K562 (cell line): ENCODE measurements around the gene CCND3. TPM values are rescaled to one million over a fixed set of nuclear protein-coding genes. Genes with fewer than 3 reads are reported as not detected.
A peak's percentile ranks its signal among the peaks of the same experiment; 100 is the strongest.

Experiments
- ARID2 ChIP-seq: fragments of 450-650 bp; IDR thresholded peaks from 2 replicates; pipeline ENCODE4 v1.6.1; 2017; ENCODE audit warnings: antibody characterized with exemption, mild to moderate bottlenecking
- ATF1 ChIP-seq, 2 experiments: fragments of 450-650 bp in 1 of 2; IDR thresholded peaks; 2 replicates each; pipeline ENCODE4 v1.6.1; 2016; ENCODE audit warnings: missing compliant biosample characterization in 1 of 2, missing genetic modification characterization in 1 of 2
- ATF2 ChIP-seq: sonication (generic); formaldehyde crosslinking; IDR thresholded peaks from 2 replicates; pipeline ENCODE4 v1.8.1; 2022; ENCODE audit warnings: missing genetic modification reagents
- BACH1 ChIP-seq: fragments of 200-800 bp; sonication (Bioruptor generic); IDR thresholded peaks from 2 replicates; pipeline ENCODE4 v1.6.1; 2016; ENCODE audit warnings: missing genetic modification characterization, missing compliant biosample characterization
- FOS ChIP-seq: IDR thresholded peaks from 3 replicates; pipeline ENCODE4 v1.6.1; 2011; ENCODE audit not compliant: insufficient read length; ENCODE audit errors: extremely low read depth
- GTF3C2 ChIP-seq: IDR thresholded peaks from 3 replicates; pipeline ENCODE4 v1.6.1; 2011; ENCODE audit warnings: borderline replicate concordance, mild to moderate bottlenecking, moderate library complexity; ENCODE audit not compliant: insufficient read length; ENCODE audit errors: extremely low read depth
- HES1 ChIP-seq: fragments of 450-650 bp; IDR thresholded peaks from 2 replicates; pipeline ENCODE4 v1.6.1; 2016; ENCODE audit warnings: low read depth, mild to moderate bottlenecking, moderate library complexity
- PBX2 ChIP-seq, 2 experiments: IDR thresholded peaks in 1 of 2; conservative IDR thresholded peaks in 1 of 2; 2 replicates each; pipeline ENCODE4 v1.6.1; 2016; ENCODE audit warnings: low read depth in 2 of 2, mild to moderate bottlenecking in 1 of 2, missing compliant biosample characterization in 1 of 2, missing genetic modification characterization in 1 of 2, moderate library complexity in 1 of 2
- POLR2H ChIP-seq: IDR thresholded peaks from 2 replicates; pipeline ENCODE4 v1.6.1; 2016; ENCODE audit warnings: missing genetic modification characterization, low read depth, mild to moderate bottlenecking, control low read depth, missing compliant biosample characterization, moderate library complexity
- RBM22 ChIP-seq: fragments of 200-400 bp; formaldehyde crosslinking; IDR thresholded peaks from 2 replicates; pipeline ENCODE4 v1.6.1; 2018; ENCODE audit warnings: low read length, low read depth; ENCODE audit not compliant: poor library complexity, severe bottlenecking
- SMARCA5 ChIP-seq: fragments of 450-650 bp; IDR thresholded peaks from 2 replicates; pipeline ENCODE4 v1.6.1; 2016
- SRSF9 ChIP-seq: fragments of 200-400 bp; formaldehyde crosslinking; IDR thresholded peaks from 2 replicates; pipeline ENCODE4 v1.6.1; 2017; ENCODE audit warnings: low read depth, low read length, borderline replicate concordance
- TBP ChIP-seq: optimal IDR thresholded peaks from 2 replicates; pipeline ENCODE3; 2011; ENCODE audit warnings: low read depth, low read length, improper control_type of control experiment
- ZBTB1 ChIP-seq: sonication (generic); formaldehyde crosslinking; IDR thresholded peaks from 2 replicates; pipeline ENCODE4 v1.8.1; 2023; ENCODE audit warnings: missing genetic modification reagents, low read depth, mild to moderate bottlenecking, borderline replicate concordance
- ZEB2 ChIP-seq: fragments of 450-650 bp; IDR thresholded peaks from 2 replicates; pipeline ENCODE4 v1.6.1; 2016
- ZNF143 ChIP-seq: sonication (generic); formaldehyde crosslinking; IDR thresholded peaks from 2 replicates; pipeline ENCODE4 v1.9.0; 2022; ENCODE audit warnings: mild to moderate bottlenecking, missing genetic modification reagents
- ZNF699 ChIP-seq: fragments of 250-450 bp; sonication (Bioruptor Pico); IDR thresholded peaks from 2 replicates; pipeline ENCODE4 v1.8.0; 2021; ENCODE audit warnings: mild to moderate bottlenecking, moderate library complexity; ENCODE audit not compliant: insufficient replicate concordance
- polyA plus RNA-seq, 8 experiments: library from polyadenylated mRNA; depleted of rRNA in 4 of 8; stranded (reverse) in 5 of 8; unstranded in 3 of 8; fragments of >200 nt; fragmentation: Nextera tagmentation in 2 of 8; fragmentation: Illumina TruSeq in 1 of 8; extraction: Ambion mirVana in 2 of 8; extraction: Trizol in 1 of 8; gene quantifications; 2 replicates each; pipeline versions ENCODE4 v1.2.1 to v1.2.3, GENCODE V29; 2011 to 2014; ENCODE audit warnings: inconsistent platforms in 1 of 8, missing spikeins in 1 of 8
- total RNA-seq, 7 experiments: library from RNA; depleted of rRNA in 6 of 7; stranded (reverse); fragments of >200 nt in 6 of 7; fragmentation: Illumina TruSeq in 2 of 7; extraction: Trizol in 2 of 7; gene quantifications; 2 replicates each; pipeline versions ENCODE4 v1.2.1 to v1.2.3, GENCODE V29; 2011 to 2021; ENCODE audit warnings: low replicate concordance in 1 of 7

The CCND3 gene
- total and polyA plus RNA-seq, 9 of the 15 experiments (the other 6 are each of a cell fraction or from before 2014, with no cell fraction given) = 21.5 to 204 (median 97.4) TPM

- no peak for TF ChIP-seq ATF2 (CRISPR knock-in tag)
- TF ChIP-seq ATF1 (CRISPR knock-in tag; IDR thresholded peaks at IDR 0.05) = no peak
- TF ChIP-seq ATF1 (tag; IDR thresholded peaks at IDR 0.05) = no peak
- no peak for TF ChIP-seq PBX2 (CRISPR knock-in tag; IDR thresholded peaks at IDR 0.05; ENCODE audit: low read depth)
- no peak for TF ChIP-seq PBX2 (tag; conservative IDR thresholded peaks at IDR 0.05; ENCODE audit: low read depth)
- TF ChIP-seq ARID2 = no peak
- TF ChIP-seq SMARCA5 = no peak
- no peak for TF ChIP-seq RBM22
- TF ChIP-seq ZEB2 = 0 out of 2 replicates have a peak, but pooled peaks have one; percentile 44
- TF ChIP-seq SRSF9 = no peak
- no peak for TF ChIP-seq TBP
- no peak for TF ChIP-seq HES1
- no peak for TF ChIP-seq FOS
- TF ChIP-seq ZNF699 (CRISPR knock-in tag) = no peak
- TF ChIP-seq ZBTB1 (CRISPR knock-in tag) = no peak
- no peak for TF ChIP-seq POLR2H (tag)
- peak; percentile 50; the same call in 1 of the 2 replicates for TF ChIP-seq BACH1 (tag)
- TF ChIP-seq ZNF143 (CRISPR knock-in tag) = peak; percentile 28; the same call in 1 of the 2 replicates
- no peak for TF ChIP-seq GTF3C2
Observed at GRCh38 chr6:41939848-41940758, 1.5 kb downstream of the CCND3 start (continued).
